ENCODE data around the gene RPS25. TPM values are rescaled to one million over a fixed set of nuclear protein-coding genes. Genes with fewer than 3 reads are reported as not detected.

Gene RPS25
- total and polyA plus RNA-seq, 9 of the 15 experiments (the other 6 are each of a cell fraction or from before 2014, with no cell fraction given), result 1,553 to 5,486 (median 2,471) TPM

GRCh38 chr11:119018074-119018938 lies at the start of gene RPS25, which contains the start of gene TRAPPC4 (continued):
- TF ChIP-seq AFF1 (IDR thresholded peaks at IDR 0.05; ENCODE audit: low read depth in 1 of 2, partially characterized antibody in 2 of 2), result no peak
- peak; percentile 46; the same call in 1 of the 2 replicates for TF ChIP-seq FOXJ2 (tag; IDR thresholded peaks at IDR 0.05)
- TF ChIP-seq CBX3 (IDR thresholded peaks at IDR 0.05; ENCODE audit: borderline replicate concordance in 1 of 2, low read length in 2 of 2), result no peak
- no peak for TF ChIP-seq ZNF740 (CRISPR knock-in tag; IDR thresholded peaks at IDR 0.05)
- no peak for TF ChIP-seq ZNF740 (tag; IDR thresholded peaks at IDR 0.05)
- 0 out of 2 replicates have a peak, but pooled peaks have one; percentile 2 for TF ChIP-seq MAFK (IDR thresholded peaks at IDR 0.05; ENCODE audit: low read length)
- peak; percentile 90 for TF ChIP-seq ARID4B (CRISPR knock-in tag; IDR thresholded peaks at IDR 0.05)
- TF ChIP-seq CHD1 (IDR thresholded peaks at IDR 0.05; ENCODE audit: low read length), result no peak
- peak; percentile 92 for TF ChIP-seq RBBP5 (IDR thresholded peaks at IDR 0.05; ENCODE audit: borderline replicate concordance, insufficient read depth, low read length, poor library complexity, severe bottlenecking)
- TF ChIP-seq MEIS2 (IDR thresholded peaks at IDR 0.05; ENCODE audit: partially characterized antibody), result peak; percentile 33
- peak; percentile 12 for TF ChIP-seq FIP1L1 (IDR thresholded peaks at IDR 0.05; ENCODE audit: low read depth, low read length, poor library complexity, severe bottlenecking)
- peak in 1 of 2 experiments; percentile 82; a peak in 2 of 4 replicates for TF ChIP-seq HDAC1 (IDR thresholded peaks at IDR 0.05)
- TF ChIP-seq KDM5B (IDR thresholded peaks at IDR 0.05; ENCODE audit: insufficient replicate concordance, low read depth, low read length), result peak; percentile 71
- TF ChIP-seq ZNF124 (CRISPR knock-in tag; IDR thresholded peaks at IDR 0.05), result no peak
- TF ChIP-seq ZNF165 (CRISPR knock-in tag; IDR thresholded peaks at IDR 0.05; ENCODE audit: borderline replicate concordance), result no peak
- TF ChIP-seq POLR2G (IDR thresholded peaks at IDR 0.05; ENCODE audit: low read depth, low read length), result peak; percentile 95

Measured in K562 (cell line).